Epithelial cell of prostate (primary cell): Measurements from ENCODE around the gene GADL1.

Experiments used
- DNase-seq: peaks from one replicate; pipeline ENCODE4 v3.0.0-alpha.2; 2011; ENCODE audit warnings: low read depth, low spot score
- H3K27ac ChIP-seq: fragments of 450-650 bp; 2 replicates; pipeline ENCODE4 v1.5.1; 2017; ENCODE audit warnings: mild to moderate bottlenecking

The GADL1 gene

GRCh38 chr3:30683769-30684168 is 210.7 kb downstream of the GADL1 start:
- DNase-seq = no peak
- no peak overlapping the region for H3K27ac ChIP-seq

DNA sequence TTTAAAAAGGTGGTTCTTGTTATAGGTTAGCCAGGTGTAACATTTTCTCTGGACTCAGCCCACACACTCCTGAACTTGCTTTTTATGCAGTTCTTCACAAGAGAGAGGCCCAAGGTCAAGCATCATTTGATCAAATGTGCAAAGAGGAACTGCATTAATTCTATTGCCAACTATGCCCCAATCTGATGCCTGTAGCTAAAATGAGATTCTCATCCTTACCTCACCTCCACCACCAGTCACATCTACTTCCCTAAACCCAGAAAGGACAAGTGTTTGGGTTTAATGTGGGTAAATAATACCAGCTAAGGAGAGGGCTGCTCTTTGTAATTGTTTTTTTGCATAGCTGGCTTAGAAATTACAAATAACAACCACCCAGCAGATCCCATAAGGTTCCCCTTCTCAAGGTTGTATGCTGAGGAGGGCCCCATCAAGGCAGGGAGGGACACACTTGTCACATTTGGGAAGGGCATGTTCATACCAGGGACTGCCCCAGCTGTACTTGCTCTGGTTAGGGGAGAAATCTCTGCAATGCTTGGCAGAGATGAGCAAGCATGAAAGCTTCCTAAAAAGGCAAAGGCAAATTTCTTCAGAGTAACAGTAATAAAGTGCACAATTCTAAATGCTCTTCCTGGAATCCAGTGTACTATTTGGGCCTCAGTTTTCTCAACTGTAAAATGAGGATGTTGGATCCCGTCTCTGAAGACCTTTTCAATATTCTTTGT is 211.9 kb downstream of the GADL1 start:
- no peak for DNase-seq
- H3K27ac ChIP-seq = no peak overlapping the region

- DNase-seq = no peak
- peak overlapping the region; percentile 31 for H3K27ac ChIP-seq
Measured at GRCh38 chr3:30681649-30682211, 212.7 kb downstream of the GADL1 start.

GRCh38 chr3:30680789-30681648 is 213.4 kb downstream of the GADL1 start:
- no peak for DNase-seq
- peak overlapping the region; percentile 31 for H3K27ac ChIP-seq

DNA sequence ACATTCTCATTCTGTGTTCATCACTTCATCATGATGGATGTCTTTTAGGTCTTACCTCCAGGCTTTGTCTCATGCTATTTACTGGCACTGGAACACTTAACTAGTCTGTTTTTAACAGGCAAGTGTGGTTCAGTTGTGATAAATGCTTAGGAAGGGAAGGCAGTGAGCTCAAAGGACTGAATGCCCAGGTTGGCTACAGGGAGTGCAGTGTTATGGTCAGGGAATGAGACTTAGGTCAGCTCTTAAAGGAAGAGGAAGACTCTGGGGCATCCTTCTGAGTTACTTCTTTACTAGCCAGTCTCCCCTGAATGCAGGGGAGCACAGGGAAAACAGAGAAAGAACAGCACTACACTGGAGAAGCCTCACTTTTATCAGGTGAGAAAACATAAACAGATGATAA is 215.4 kb downstream of the GADL1 start:
- no peak overlapping the region for H3K27ac ChIP-seq
- DNase-seq = no peak

DNA sequence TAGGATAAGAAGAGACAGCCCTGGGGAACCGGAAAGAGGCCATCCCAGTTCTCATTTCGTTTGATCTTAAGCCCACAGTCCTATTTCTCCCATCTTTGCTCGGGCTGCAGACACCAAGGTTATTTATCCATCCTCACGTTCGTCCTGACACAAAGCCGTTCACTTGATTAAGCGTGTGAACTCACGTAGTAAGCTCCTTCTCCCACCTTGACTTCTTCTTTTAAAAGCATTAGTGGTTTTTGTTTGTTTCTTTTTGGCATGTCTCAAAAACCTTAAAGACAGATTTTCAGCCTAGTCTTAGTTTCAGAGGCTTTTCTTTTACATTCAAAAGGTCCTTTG is 217.1 kb downstream of the GADL1 start:
- no peak for DNase-seq
- no peak overlapping the region for H3K27ac ChIP-seq

- DNase-seq = no peak
- no peak overlapping the region for H3K27ac ChIP-seq
Measured at GRCh38 chr3:30676424-30677346, 217.8 kb downstream of the GADL1 start.
